Upper lobe of right lung (tissue), 1 donor: Measurements from ENCODE around the gene TNFAIP8L1. TPM values are rescaled to one million over a fixed set of nuclear protein-coding genes. Genes with fewer than 3 reads are reported as not detected.

ENCODE experiments used
- ATAC-seq: fragments of 200-7000 bp; cut with Tn5 transposase; one replicate; pipeline ENCODE4 v1.9.1; 2020; ENCODE audit warnings: mild to moderate bottlenecking, moderate library complexity
- DNase-seq: peaks from one replicate; pipeline ENCODE4 v3.0.0-alpha.2; 2020
- H3K27ac ChIP-seq: fragments of 200-600 bp; one replicate; pipeline ENCODE4 v1.8.0; 2022
- H3K27me3 ChIP-seq: fragments of 200-600 bp; one replicate; pipeline ENCODE4 v1.8.0; 2022; ENCODE audit warnings: mild to moderate bottlenecking
- H3K36me3 ChIP-seq: fragments of 200-600 bp; one replicate; pipeline ENCODE4 v1.8.0; 2022
- H3K4me1 ChIP-seq: fragments of 200-600 bp; one replicate; pipeline ENCODE4 v1.8.0; 2022
- H3K4me3 ChIP-seq: fragments of 200-600 bp; one replicate; pipeline ENCODE4 v1.8.0; 2022; ENCODE audit warnings: mild to moderate bottlenecking
- H3K9me3 ChIP-seq: fragments of 200-600 bp; one replicate; pipeline ENCODE4 v1.8.0; 2022
- CTCF ChIP-seq: fragments of 200-600 bp; IDR thresholded peaks from one replicate; pipeline ENCODE4 v1.8.0; 2022; ENCODE audit warnings: antibody characterized with exemption
- intact Hi-C: fragments of 100-400 bp; cut with DNase I; formaldehyde crosslinking; loops from one replicate; pipeline ENCODE4 v1.11.0; 2022
- total RNA-seq: library from RNA; stranded (reverse); fragmentation: NEBNext Ultra II Directional; extraction: Animal tissue kit (Norgen Biotek cat#: 25700); gene quantifications from one replicate; pipeline ENCODE4 v1.2.1, GENCODE V29; 2021
- donor health status: DM: no; HTN: yes; CAD: no; lungs with severe emphysema.

The TNFAIP8L1 gene
- total RNA-seq, 1 donor from 2014 or later = 11.9 TPM

GRCh38 chr19:4624301-4624700 lies 15.0 kb upstream of the TNFAIP8L1 start:
- no peaks in the 10 kb centered on the region for H3K9me3 ChIP-seq

GRCh38 chr19:4624733-4625362 lies 14.5 kb upstream of the TNFAIP8L1 start:
- H3K27me3 ChIP-seq = peaks cover 25% of the 10 kb centered on the region
- no peak overlapping the region for H3K27ac ChIP-seq
- TF ChIP-seq CTCF = no peak
- DNase-seq (no peak), ATAC-seq (no peak)
- intact Hi-C loops = no loop called here
- H3K36me3 ChIP-seq = no peaks in the 10 kb centered on the region
- no peak overlapping the region for H3K4me3 ChIP-seq
- H3K4me1 ChIP-seq = no peaks in the 10 kb centered on the region
- no peaks in the 10 kb centered on the region for H3K9me3 ChIP-seq

More at GRCh38 chr19:4624301-4624700, 15.0 kb upstream of the TNFAIP8L1 start:
- no peaks in the 10 kb centered on the region for H3K4me1 ChIP-seq
- intact Hi-C loops = no loop called here
- peak; percentile 53 for ATAC-seq
- no peak overlapping the region for H3K27ac ChIP-seq
- no peak for DNase-seq
- no peak overlapping the region for H3K4me3 ChIP-seq
- TF ChIP-seq CTCF = no peak
- no peaks in the 10 kb centered on the region for H3K36me3 ChIP-seq
- H3K27me3 ChIP-seq = peaks cover 30% of the 10 kb centered on the region

DNA sequence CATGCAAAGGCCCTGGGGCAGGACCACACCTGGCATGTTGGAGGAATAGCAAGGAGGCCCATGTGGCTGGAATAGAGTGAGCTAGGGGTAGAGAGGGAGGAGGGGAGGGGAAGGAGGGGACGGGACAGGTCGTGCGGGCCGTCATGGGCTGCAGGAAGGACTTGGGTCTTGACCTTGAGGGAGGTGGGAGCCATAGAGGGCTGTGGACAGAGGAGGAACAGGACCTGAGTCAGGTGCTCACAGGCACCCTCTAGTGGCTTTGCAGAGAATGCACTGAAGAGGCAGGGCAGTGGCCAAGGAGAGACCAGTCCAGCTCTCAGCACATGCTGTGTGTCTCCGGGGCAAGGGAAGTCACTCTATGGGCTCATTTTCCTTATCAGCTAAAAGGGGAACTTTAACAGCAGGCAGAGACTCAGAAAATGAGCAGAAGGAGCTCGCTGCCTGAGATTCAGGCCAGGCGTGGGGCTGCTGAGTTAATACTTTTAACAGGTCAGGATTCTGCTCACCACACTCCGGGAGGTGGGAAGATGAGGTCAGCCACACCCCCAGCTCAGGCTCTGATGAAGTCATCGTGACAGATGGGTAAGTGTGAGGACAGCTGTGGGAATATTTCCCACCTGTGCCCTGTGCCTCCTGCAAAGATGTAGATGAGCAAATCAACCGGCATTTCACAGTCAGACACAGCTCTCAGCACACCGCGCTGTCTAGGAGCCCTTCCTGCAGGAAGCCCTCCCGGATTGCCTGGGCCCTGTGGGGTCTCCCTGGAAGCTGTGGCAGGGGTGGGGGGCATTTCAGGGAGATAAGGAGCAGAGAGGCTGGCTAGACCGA lies 6.0 kb upstream of the TNFAIP8L1 start:
- ATAC-seq = peak; percentile 93
- intact Hi-C loops = loop anchor here (10.0 kb wide), 1 partner anchor 59 kb away; no protein-coding TSS in a partner anchor
- Histone ChIP-seq H3K9me3 (no peaks in the 10 kb centered on the region), H3K27ac (no peak overlapping the region), H3K4me1 (peaks cover 20% of the 10 kb centered on the region), H3K27me3 (no peaks in the 10 kb centered on the region), H3K36me3 (no peaks in the 10 kb centered on the region), H3K4me3 (no peak overlapping the region)
- TF ChIP-seq CTCF = peak; percentile 75
- peak; percentile 72 for DNase-seq

GRCh38 chr19:4635754-4636116 lies 3.6 kb upstream of the TNFAIP8L1 start:
- peaks cover 25% of the 10 kb centered on the region for H3K4me1 ChIP-seq
- peak overlapping the region; percentile 54 for H3K4me3 ChIP-seq
- no peak for ATAC-seq
- H3K27ac ChIP-seq = no peak overlapping the region
- H3K36me3 ChIP-seq = no peaks in the 10 kb centered on the region
- no peaks in the 10 kb centered on the region for H3K9me3 ChIP-seq
- intact Hi-C loops = loop anchor here (10.0 kb wide), 1 partner anchor 61 kb away; no protein-coding TSS in a partner anchor
- TF ChIP-seq CTCF = no peak
- DNase-seq = no peak
- H3K27me3 ChIP-seq = no peaks in the 10 kb centered on the region

GRCh38 chr19:4636151-4636717 lies 3.1 kb upstream of the TNFAIP8L1 start:
- intact Hi-C loops = loop anchor here (10.0 kb wide), 1 partner anchor 61 kb away; no protein-coding TSS in a partner anchor
- TF ChIP-seq CTCF = peak; percentile 93
- Histone ChIP-seq H3K27ac (no peak overlapping the region), H3K4me3 (peak overlapping the region; percentile 54), H3K36me3 (no peaks in the 10 kb centered on the region), H3K27me3 (no peaks in the 10 kb centered on the region), H3K9me3 (no peaks in the 10 kb centered on the region), H3K4me1 (peaks cover 25% of the 10 kb centered on the region)
- ATAC-seq (peak; percentile 45), DNase-seq (peak; percentile 86)
